ENCODE measurements around the gene STAB2. TPM values are rescaled to one million over a fixed set of nuclear protein-coding genes. Genes with fewer than 3 reads are reported as not detected.

Gene STAB2, protein sequence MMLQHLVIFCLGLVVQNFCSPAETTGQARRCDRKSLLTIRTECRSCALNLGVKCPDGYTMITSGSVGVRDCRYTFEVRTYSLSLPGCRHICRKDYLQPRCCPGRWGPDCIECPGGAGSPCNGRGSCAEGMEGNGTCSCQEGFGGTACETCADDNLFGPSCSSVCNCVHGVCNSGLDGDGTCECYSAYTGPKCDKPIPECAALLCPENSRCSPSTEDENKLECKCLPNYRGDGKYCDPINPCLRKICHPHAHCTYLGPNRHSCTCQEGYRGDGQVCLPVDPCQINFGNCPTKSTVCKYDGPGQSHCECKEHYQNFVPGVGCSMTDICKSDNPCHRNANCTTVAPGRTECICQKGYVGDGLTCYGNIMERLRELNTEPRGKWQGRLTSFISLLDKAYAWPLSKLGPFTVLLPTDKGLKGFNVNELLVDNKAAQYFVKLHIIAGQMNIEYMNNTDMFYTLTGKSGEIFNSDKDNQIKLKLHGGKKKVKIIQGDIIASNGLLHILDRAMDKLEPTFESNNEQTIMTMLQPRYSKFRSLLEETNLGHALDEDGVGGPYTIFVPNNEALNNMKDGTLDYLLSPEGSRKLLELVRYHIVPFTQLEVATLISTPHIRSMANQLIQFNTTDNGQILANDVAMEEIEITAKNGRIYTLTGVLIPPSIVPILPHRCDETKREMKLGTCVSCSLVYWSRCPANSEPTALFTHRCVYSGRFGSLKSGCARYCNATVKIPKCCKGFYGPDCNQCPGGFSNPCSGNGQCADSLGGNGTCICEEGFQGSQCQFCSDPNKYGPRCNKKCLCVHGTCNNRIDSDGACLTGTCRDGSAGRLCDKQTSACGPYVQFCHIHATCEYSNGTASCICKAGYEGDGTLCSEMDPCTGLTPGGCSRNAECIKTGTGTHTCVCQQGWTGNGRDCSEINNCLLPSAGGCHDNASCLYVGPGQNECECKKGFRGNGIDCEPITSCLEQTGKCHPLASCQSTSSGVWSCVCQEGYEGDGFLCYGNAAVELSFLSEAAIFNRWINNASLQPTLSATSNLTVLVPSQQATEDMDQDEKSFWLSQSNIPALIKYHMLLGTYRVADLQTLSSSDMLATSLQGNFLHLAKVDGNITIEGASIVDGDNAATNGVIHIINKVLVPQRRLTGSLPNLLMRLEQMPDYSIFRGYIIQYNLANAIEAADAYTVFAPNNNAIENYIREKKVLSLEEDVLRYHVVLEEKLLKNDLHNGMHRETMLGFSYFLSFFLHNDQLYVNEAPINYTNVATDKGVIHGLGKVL (N-terminal part only)
- total RNA-seq (2013): not detected
- polyA plus RNA-seq (not detected), polyA minus RNA-seq (not detected in 2 replicates), total RNA-seq (0 to 2.7 (median 0.16) reads per million in 11 experiments)

DNA sequence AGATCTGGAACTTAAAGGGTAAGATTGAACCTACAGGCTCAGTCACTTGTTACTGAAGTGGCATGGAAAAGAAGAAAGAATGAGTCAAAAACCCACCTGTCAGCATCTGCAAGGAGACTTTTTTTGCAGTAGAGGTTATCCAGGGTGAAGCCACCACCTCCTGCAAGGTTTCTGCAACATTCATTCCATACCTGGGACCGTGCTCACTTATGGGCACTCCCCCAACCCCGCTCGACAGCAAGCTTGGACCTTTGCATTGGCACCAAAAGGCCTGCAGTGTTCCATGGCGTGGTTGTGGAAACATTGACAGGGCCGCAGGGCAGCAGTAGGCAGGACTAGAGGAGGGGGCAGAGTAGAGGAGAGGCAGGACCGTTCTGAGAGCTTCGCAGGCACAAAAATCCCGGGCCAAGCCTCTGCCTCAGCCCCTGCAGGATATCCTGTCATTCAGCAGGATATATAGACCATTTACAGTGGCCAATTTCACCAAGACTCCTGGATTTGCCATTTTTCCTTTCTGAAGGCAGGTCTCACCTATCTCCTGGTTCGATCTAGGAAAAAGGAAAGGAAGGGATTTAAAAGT, at the start of gene STAB2:
Gene STAB2 (plus strand): TSS at position 483 of the 580 bp plus-strand sequence. CDS start 204 bp downstream, outside the sequence.
- DNase-seq: no peak
- no peak within 1 kb of the TSS for H3K4me3 Mint-ChIP-seq
- 94% methylated on average over 3 of the region's 9 CpGs for WGBS (ENCODE audit: insufficient coverage)

More for the DNA sequence above, at the start of gene STAB2:
- no peaks in the 10 kb centered on the region for H3K4me1 ChIP-seq (ENCODE audit: control insufficient read depth in 1 of 2, insufficient read depth in 2 of 2, low read length in 2 of 2)
- Mint-ChIP-seq H3K9me3 (no peaks in the 10 kb centered on the region), H3K27me3 (ENCODE audit: low read depth in 3 of 3) (peaks cover 0 to 7% (median 5%) of the 10 kb centered on the region in 3 donors), H3K4me1 (no peaks in the 10 kb centered on the region), H3K27ac (no peak within 1 kb of the TSS), H3K36me3 (no peaks in the 10 kb centered on the region)
- no peak within 1 kb of the TSS for H3K27ac ChIP-seq (ENCODE audit: low read depth in 1 of 2, low read length in 2 of 2)
- H3K4me2 ChIP-seq (replicated peaks; ENCODE audit: extremely low read depth, low read length, poor library complexity, severe bottlenecking): no peak within 1 kb of the TSS
- intact Hi-C loops (cut with micrococcal nuclease): no loop called here
- H3K79me2 ChIP-seq (ENCODE audit: insufficient read depth, low read length): no peaks in the 10 kb centered on the region
- no peaks in the 10 kb centered on the region for H3K27me3 ChIP-seq (ENCODE audit: control insufficient read depth in 2 of 2, insufficient read depth in 2 of 2, low read length in 2 of 2)
- H3K36me3 ChIP-seq (replicated peaks in 1 of 2; ENCODE audit: control insufficient read depth in 1 of 2, insufficient read depth in 2 of 2, low read length in 2 of 2): no peaks in the 10 kb centered on the region
- no peak within 1 kb of the TSS for H3K4me3 ChIP-seq (replicated peaks in 1 of 3; ENCODE audit: low read depth in 2 of 3, low read length in 3 of 3)
- H4K20me1 ChIP-seq (ENCODE audit: insufficient read depth, low read length): no peaks in the 10 kb centered on the region
- no peaks in the 10 kb centered on the region for H3K9me3 ChIP-seq (replicated peaks in 1 of 2; ENCODE audit: control insufficient read depth in 1 of 2, insufficient read depth in 1 of 2, low read length in 2 of 2)
- no peak within 1 kb of the TSS for H2AFZ ChIP-seq (ENCODE audit: insufficient read depth, low read depth, low read length, poor library complexity, severe bottlenecking)
- H3K9ac ChIP-seq (ENCODE audit: insufficient read depth, low read length, poor library complexity, severe bottlenecking): no peak within 1 kb of the TSS
- TF ChIP-seq, protein P1, sequence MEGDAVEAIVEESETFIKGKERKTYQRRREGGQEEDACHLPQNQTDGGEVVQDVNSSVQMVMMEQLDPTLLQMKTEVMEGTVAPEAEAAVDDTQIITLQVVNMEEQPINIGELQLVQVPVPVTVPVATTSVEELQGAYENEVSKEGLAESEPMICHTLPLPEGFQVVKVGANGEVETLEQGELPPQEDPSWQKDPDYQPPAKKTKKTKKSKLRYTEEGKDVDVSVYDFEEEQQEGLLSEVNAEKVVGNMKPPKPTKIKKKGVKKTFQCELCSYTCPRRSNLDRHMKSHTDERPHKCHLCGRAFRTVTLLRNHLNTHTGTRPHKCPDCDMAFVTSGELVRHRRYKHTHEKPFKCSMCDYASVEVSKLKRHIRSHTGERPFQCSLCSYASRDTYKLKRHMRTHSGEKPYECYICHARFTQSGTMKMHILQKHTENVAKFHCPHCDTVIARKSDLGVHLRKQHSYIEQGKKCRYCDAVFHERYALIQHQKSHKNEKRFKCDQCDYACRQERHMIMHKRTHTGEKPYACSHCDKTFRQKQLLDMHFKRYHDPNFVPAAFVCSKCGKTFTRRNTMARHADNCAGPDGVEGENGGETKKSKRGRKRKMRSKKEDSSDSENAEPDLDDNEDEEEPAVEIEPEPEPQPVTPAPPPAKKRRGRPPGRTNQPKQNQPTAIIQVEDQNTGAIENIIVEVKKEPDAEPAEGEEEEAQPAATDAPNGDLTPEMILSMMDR (IDR thresholded peaks at IDR 0.05): no peak

Measured in CD14-positive monocyte (primary cell).